Ovary (tissue), 9 donors: ENCODE measurements around the gene CMIP. TPM values are rescaled to one million over a fixed set of nuclear protein-coding genes. Genes with fewer than 3 reads are reported as not detected.

Experiments used
- DNase-seq, 5 donors: peaks; one replicate each; pipeline ENCODE4 v3.0.0-alpha.2; 2019 to 2020
- H3K27ac ChIP-seq, 2 donors: fragments of 200-600 bp; one replicate each; pipeline versions ENCODE4 v1.5.1 to v1.8.0; 2019 to 2022
- H3K27me3 ChIP-seq: fragments of 200-600 bp; one replicate; pipeline ENCODE4 v1.8.0; 2022
- H3K36me3 ChIP-seq: fragments of 200-600 bp; sonication (generic); one replicate; pipeline ENCODE4 v1.5.1; 2019
- H3K4me1 ChIP-seq: one replicate; pipeline ENCODE4 v1.8.1; 2013; ENCODE audit warnings: mild to moderate bottlenecking, moderate library complexity; ENCODE audit not compliant: insufficient read depth
- H3K4me3 ChIP-seq: fragments of 200-600 bp; sonication (generic); one replicate; pipeline ENCODE4 v1.5.1; 2017
- H3K9me3 ChIP-seq, 2 donors: fragments of 200-600 bp in 1 of 2; sonication (generic) in 1 of 2; one replicate each; pipeline versions ENCODE4 v1.5.1 to v1.8.1; 2013 to 2019; ENCODE audit warnings: mild to moderate bottlenecking in 1 of 2, moderate library complexity in 1 of 2
- EP300 ChIP-seq: sonication (generic); formaldehyde crosslinking; IDR thresholded peaks from one replicate; pipeline ENCODE4 v1.6.1; 2017; ENCODE audit warnings: antibody characterized with exemption
- POLR2A ChIP-seq: fragments of 450-650 bp; IDR thresholded peaks from one replicate; pipeline ENCODE4 v1.6.1; 2017; ENCODE audit warnings: antibody characterized with exemption, mild to moderate bottlenecking, moderate library complexity
- WGBS, 3 donors: extraction: QIAGEN DNeasy Blood & Tissue Kit in 1 of 3; methylation state at CpG; one replicate each; pipeline versions ENCODE4 v1.1.5 to v1.1.7; 2013 to 2017; 5-methylcytosine and 5-hydroxymethylcytosine counted together
- intact Hi-C, 4 donors: fragments of 100-400 bp; cut with DNase I; formaldehyde crosslinking; loops; one replicate each; pipeline versions ENCODE4 v1.11.0 to v1.15.1; 2022 to 2023
- polyA plus RNA-seq, 2 donors: library from polyadenylated mRNA; stranded (reverse); fragments of 200-250 nt in 1 of 2; fragments of 350-450 nt in 1 of 2; fragmentation: Illumina TruSeq in 1 of 2; extraction: RNeasy Lipid Tissue Mini Kit (QIAGEN cat#74804) in 1 of 2; gene quantifications; one replicate each; pipeline ENCODE4 v1.2.3, GENCODE V29; 2013 to 2014
- total RNA-seq, 7 donors: library from RNA; depleted of rRNA in 2 of 7; stranded (reverse); fragments of >200 nt in 2 of 7; fragmentation: NEBNext Ultra II Directional in 3 of 7; extraction: Animal tissue kit (Norgen Biotek cat#: 25700) in 3 of 7; gene quantifications; one replicate each; pipeline versions ENCODE4 v1.1.0 to v1.2.4, GENCODE V29; 2016 to 2023
- TF ChIP-seq, protein P1 (sequence below), 3 donors: fragments of 450-650 bp in 2 of 3; fragments of 200-600 bp in 1 of 3; IDR thresholded peaks; one replicate each; pipeline versions ENCODE4 v1.5.1 to v1.8.0; 2016 to 2022; ENCODE audit warnings: antibody characterized with exemption in 3 of 3, mild to moderate bottlenecking in 1 of 3
- donor health status: DM: no; HTN: no; CAD: no; lungs with moderate emphysema.
- donor health status: DM: no; HTN: no; CAD: no.
- donor health status: Bipolar disorder and iron deficiency.
- donor health status: DM: yes; HTN: yes; CAD: no.
- donor health status: DM: no; HTN: no; CAD: no.
- donor health status: DM: yes; HTN: yes; CAD: no.

The CMIP gene
- total and polyA plus RNA-seq, 9 donors: 19.4 to 68.2 (median 38.7) TPM

DNA sequence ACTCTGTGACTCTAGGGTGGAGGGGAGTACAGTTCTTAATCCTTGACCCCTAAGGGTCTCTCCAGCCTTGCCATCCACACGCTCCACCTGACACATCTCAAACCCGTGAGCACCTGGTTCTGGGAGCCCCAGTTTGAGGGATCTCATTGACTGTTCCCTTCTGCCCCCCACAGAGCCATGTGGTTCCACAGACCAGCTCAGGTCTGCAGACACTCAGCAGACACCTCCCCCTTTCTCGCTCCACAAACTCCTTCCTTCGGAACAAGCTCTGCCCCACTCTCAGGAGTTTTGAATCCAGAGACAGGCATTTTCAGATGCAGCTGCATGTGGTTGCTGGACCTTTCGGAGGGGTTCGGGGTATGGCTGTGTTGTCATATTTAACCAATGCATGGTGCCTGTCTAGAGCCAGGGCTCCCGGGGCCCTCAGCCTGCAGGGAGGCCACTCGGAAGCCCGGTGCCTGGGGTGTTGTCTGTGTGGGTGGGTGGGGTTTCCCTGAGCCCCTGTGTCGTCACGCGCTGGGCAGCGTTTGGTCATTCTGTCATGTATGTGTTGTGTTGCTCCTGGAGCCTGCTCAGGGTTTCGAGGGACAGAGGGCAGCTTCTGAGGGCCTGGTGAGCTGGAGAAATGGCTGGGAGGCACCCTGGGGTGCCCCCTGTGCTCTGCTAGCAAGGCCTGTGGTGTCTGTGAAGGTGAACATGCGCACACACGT lies 235.3 kb downstream of the CMIP start:
- no peak for TF ChIP-seq POLR2A
- TF ChIP-seq EP300: no peak
- TF ChIP-seq, protein P1, sequence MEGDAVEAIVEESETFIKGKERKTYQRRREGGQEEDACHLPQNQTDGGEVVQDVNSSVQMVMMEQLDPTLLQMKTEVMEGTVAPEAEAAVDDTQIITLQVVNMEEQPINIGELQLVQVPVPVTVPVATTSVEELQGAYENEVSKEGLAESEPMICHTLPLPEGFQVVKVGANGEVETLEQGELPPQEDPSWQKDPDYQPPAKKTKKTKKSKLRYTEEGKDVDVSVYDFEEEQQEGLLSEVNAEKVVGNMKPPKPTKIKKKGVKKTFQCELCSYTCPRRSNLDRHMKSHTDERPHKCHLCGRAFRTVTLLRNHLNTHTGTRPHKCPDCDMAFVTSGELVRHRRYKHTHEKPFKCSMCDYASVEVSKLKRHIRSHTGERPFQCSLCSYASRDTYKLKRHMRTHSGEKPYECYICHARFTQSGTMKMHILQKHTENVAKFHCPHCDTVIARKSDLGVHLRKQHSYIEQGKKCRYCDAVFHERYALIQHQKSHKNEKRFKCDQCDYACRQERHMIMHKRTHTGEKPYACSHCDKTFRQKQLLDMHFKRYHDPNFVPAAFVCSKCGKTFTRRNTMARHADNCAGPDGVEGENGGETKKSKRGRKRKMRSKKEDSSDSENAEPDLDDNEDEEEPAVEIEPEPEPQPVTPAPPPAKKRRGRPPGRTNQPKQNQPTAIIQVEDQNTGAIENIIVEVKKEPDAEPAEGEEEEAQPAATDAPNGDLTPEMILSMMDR (IDR thresholded peaks at IDR 0.05): no peak
- Histone ChIP-seq H3K27ac (no peak overlapping the region), H3K4me3 (no peak overlapping the region), H3K9me3 (no peaks in the 10 kb centered on the region), H3K36me3 (no peaks in the 10 kb centered on the region), H3K27me3 (no peaks in the 10 kb centered on the region), H3K4me1 (peaks cover 32% of the 10 kb centered on the region)
- no peak for DNase-seq
- intact Hi-C loops: no loop called here
- WGBS, 3 donors: 89 to 91% (median 90%) methylated on average over 16 of the region's 16 CpGs

DNA sequence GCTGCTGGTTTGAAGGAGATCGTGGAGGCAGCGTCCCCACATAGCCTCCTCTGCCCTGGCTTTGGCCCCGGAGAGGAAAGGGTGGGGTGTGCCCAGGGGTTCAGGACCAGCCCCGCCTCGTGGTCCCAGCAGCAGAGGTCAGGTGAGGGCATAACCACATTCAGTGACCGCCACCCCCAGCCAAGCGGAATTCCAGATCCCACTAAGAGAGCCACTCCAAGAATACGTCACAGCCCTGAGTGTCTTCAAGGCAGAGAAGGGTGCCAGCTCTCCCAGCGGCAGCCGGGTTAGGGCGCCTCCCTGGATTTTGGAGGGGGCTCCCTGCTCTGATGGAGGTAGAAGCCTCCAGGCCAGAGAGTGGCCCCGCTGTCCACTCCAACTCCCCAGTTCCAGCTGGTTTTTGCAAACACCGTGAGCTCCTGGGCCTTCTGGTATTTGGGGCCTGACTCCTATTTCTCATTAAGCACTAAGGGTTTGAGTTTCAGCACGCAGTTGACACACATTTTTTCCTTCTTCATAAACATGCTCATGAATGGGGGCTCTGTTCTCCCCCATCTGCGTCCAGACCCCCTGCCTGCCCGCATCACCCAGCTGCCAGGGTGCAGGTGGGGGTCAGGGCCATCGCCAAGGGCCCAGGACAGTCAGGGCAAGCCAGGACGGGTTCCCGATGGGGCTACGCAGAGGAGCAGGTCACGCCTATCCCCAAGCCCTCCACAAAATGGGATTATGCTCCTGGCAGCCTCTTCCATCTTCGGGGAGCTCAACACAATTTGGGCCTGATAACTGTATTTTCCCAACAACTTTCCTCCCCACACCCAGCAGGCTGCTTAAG lies 236.1 kb downstream of the CMIP start:
- no peak overlapping the region for H3K27ac ChIP-seq
- no peak overlapping the region for H3K4me3 ChIP-seq
- intact Hi-C loops: no loop called here
- no peaks in the 10 kb centered on the region for H3K36me3 ChIP-seq
- 74 to 85% (median 80%) methylated on average over 21 to 22 of the region's 22 CpGs for WGBS, 3 donors
- TF ChIP-seq, protein P1 (IDR thresholded peaks at IDR 0.05): no peak
- TF ChIP-seq POLR2A (no peak), EP300 (no peak)
- DNase-seq: no peak
- peaks cover 30% of the 10 kb centered on the region for H3K4me1 ChIP-seq
- no peaks in the 10 kb centered on the region for H3K27me3 ChIP-seq
- no peaks in the 10 kb centered on the region for H3K9me3 ChIP-seq

DNA sequence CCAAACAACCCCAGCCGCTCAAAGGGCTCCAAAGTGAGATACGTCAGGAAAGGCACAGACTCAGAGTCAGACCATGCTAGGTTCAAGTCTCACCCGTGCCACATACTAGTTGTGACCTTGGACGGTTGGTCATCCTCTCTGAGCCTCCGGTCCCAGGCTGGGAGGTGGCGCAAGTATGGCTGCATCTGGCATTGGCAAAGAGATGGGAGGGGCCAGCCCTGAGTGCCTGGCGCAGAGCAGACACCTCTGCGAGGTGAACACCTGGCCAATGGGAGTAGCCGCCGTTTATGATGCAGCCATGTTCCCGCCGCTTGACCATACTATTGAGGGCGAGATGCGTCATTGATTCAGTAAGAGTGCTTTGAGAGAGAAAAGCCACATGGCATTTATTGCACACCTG lies 236.7 kb downstream of the CMIP start:
- Histone ChIP-seq H3K4me3 (no peak overlapping the region), H3K27me3 (no peaks in the 10 kb centered on the region), H3K9me3 (no peaks in the 10 kb centered on the region), H3K27ac (no peak overlapping the region), H3K4me1 (peaks cover 26% of the 10 kb centered on the region), H3K36me3 (no peaks in the 10 kb centered on the region)
- DNase-seq: no peak
- TF ChIP-seq EP300 (no peak), POLR2A (no peak)
- TF ChIP-seq, protein P1 (IDR thresholded peaks at IDR 0.05): no peak
- 93 to 95% (median 94%) methylated on average over 14 of the region's 14 CpGs for WGBS, 3 donors
- intact Hi-C loops: no loop called here

DNA sequence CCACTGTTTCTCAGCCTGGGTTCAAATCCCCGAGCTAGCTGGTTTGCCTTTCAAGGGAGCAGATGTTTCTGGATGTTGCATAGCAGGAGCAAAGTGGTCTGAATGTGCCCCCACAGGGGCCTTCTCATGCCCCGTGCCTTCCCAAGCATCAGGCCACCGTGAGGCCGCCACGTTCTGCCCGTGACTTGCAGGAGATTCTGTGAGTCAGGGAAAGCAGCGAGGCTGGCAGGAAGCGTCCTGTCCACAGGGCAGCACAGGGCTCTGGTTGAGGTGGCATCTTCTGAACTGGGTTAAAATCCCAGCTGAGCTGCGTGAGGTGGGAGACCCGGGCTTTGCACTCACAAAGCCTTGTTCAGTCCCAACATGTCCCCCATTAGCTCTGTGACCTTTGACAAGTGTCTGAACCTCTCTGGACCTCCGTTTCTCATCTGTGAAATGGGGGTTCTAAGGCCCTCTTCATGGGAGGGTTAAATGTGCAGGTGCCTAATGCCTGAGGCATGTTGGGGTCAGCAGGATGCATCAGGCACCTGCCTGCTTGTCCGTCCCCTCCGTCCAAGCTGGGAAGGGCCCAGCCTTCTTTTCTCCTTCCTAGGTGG lies 239.7 kb downstream of the CMIP start:
- no peaks in the 10 kb centered on the region for H3K9me3 ChIP-seq
- no peaks in the 10 kb centered on the region for H3K36me3 ChIP-seq
- H3K4me3 ChIP-seq: no peak overlapping the region
- no peak overlapping the region for H3K27ac ChIP-seq
- peaks cover 9% of the 10 kb centered on the region for H3K4me1 ChIP-seq
- WGBS, 3 donors: 90 to 97% (median 91%) methylated on average over 13 of the region's 13 CpGs
- no peak for DNase-seq
- TF ChIP-seq EP300 (no peak), POLR2A (no peak)
- TF ChIP-seq, protein P1 (IDR thresholded peaks at IDR 0.05): no peak
- H3K27me3 ChIP-seq: no peaks in the 10 kb centered on the region
- intact Hi-C loops: no loop called here
